GM12873 (cell line): ENCODE results near the gene PCGF2.

Experiments
- CTCF ChIP-seq: IDR thresholded peaks from 2 replicates; pipeline ENCODE4 v1.5.1; 2012; ENCODE audit warnings: low read depth, mild to moderate bottlenecking, moderate library complexity, low read length, control low read depth; ENCODE audit not compliant: insufficient read depth; ENCODE audit errors: missing control alignments

Gene PCGF2

GRCh38 chr17:38729886-38730525 lies 18.1 kb downstream of the PCGF2 start, which contains the start of gene CISD3:
TSS of gene CISD3 (plus strand) at chr17:38730341. CDS start at chr17:38730359, 18 bp downstream.
- peak; percentile 71 for TF ChIP-seq CTCF

- TF ChIP-seq CTCF = no peak
Measured at GRCh38 chr17:38729368-38729885, 18.7 kb downstream of the PCGF2 start.

GRCh38 chr17:38728290-38728831 lies 19.8 kb downstream of the PCGF2 start:
- no peak for TF ChIP-seq CTCF

- TF ChIP-seq CTCF = no peak
Measured at GRCh38 chr17:38727736-38728135, 20.4 kb downstream of the PCGF2 start.

GRCh38 chr17:38725066-38725465 lies 23.1 kb downstream of the PCGF2 start:
- no peak for TF ChIP-seq CTCF

GRCh38 chr17:38724337-38724988 lies 23.7 kb downstream of the PCGF2 start:
- no peak for TF ChIP-seq CTCF

- no peak for TF ChIP-seq CTCF
Measured at GRCh38 chr17:38721802-38722201, 26.3 kb downstream of the PCGF2 start.
